Stimulated activated CD4-positive, alpha-beta T cell treated with anti-CD3 and anti-CD28 coated beads, Interleukin-1b, Interleukin-23, amount 100 ng/mL, for 1 hour (primary cell): ENCODE data around the gene MRGPRD.

Experiments
- DNase-seq, 2 donors: peaks; one replicate each; pipeline ENCODE4 v3.0.0-alpha.2; 2020; ENCODE audit warnings: low read depth in 2 of 2

Gene MRGPRD

GRCh38 chr11:68968306-68969250 lies 12.2 kb downstream of the MRGPRD start:
- no peak for DNase-seq

GRCh38 chr11:68966894-68967780 lies 13.6 kb downstream of the MRGPRD start:
- DNase-seq, result no peak

GRCh38 chr11:68965901-68966853 lies 14.6 kb downstream of the MRGPRD start:
- no peak for DNase-seq

GRCh38 chr11:68963779-68964178 lies 17.0 kb downstream of the MRGPRD start:
- DNase-seq, result no peak

GRCh38 chr11:68962527-68963250 lies 18.1 kb downstream of the MRGPRD start:
- peak in 1 of 2 donors; percentile 7 for DNase-seq

GRCh38 chr11:68961245-68961644 lies 19.5 kb downstream of the MRGPRD start:
- no peak for DNase-seq

GRCh38 chr11:68960294-68961071 lies 20.3 kb downstream of the MRGPRD start:
- DNase-seq, result no peak

- no peak for DNase-seq
Measured at GRCh38 chr11:68959465-68960293, 21.1 kb downstream of the MRGPRD start.

- no peak for DNase-seq
Measured at GRCh38 chr11:68958211-68958610, 22.6 kb downstream of the MRGPRD start.

GRCh38 chr11:68956547-68957254 lies 24.1 kb downstream of the MRGPRD start:
- DNase-seq, result no peak

GRCh38 chr11:68956142-68956541 lies 24.6 kb downstream of the MRGPRD start:
- no peak for DNase-seq

GRCh38 chr11:68955607-68955958 lies 25.2 kb downstream of the MRGPRD start:
- no peak for DNase-seq

- no peak for DNase-seq
Measured at GRCh38 chr11:68954836-68955606, 25.8 kb downstream of the MRGPRD start.

- no peak for DNase-seq
Measured at GRCh38 chr11:68950762-68951161, 30.0 kb downstream of the MRGPRD start.

- DNase-seq, result no peak
Measured at GRCh38 chr11:68950270-68950669, 30.5 kb downstream of the MRGPRD start.

- DNase-seq, result no peak
Measured at GRCh38 chr11:68948935-68949334, 31.9 kb downstream of the MRGPRD start.

- no peak for DNase-seq
Measured at GRCh38 chr11:68948496-68948895, 32.3 kb downstream of the MRGPRD start.

- no peak for DNase-seq
Measured at GRCh38 chr11:68947151-68947550, 33.6 kb downstream of the MRGPRD start.
